OCI-LY1 (cell line): ENCODE measurements around the gene MTIF2.

Source experiments
- EZH2 ChIP-seq: fragments of 200-600 bp; sonication (generic), shearing (Covaris generic); IDR thresholded peaks from 2 replicates; pipeline ENCODE4 v1.8.0; 2017; ENCODE audit warnings: borderline replicate concordance, mixed run types, mild to moderate bottlenecking, antibody characterized with exemption, low read length, moderate library complexity, mixed read lengths
- TF ChIP-seq, protein P1 (sequence below): fragments of 200-600 bp; sonication (generic), shearing (Covaris generic); IDR thresholded peaks from 2 replicates; pipeline ENCODE4 v1.5.1; 2017; ENCODE audit warnings: mild to moderate bottlenecking, antibody characterized with exemption, low read length, moderate library complexity, mixed read lengths

DNA sequence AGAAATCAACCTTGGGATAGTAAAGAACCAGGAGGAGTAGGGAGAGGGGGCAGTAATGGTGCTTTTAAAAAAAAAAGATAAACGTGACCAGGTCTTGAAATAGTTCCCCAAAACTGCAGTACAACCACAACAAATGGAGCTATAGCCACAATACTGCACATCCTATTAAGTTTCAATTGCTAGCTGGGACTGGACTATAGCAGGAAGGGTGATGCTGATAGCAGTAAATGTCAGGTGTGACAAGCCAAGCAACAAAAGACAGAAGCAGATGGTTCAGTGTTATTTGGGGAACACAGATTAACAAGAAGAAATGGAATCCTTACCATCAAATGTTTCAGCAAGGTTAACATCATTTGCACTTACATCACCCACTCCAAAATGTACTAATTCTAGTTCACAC lies 26.4 kb downstream of the MTIF2 start:
- TF ChIP-seq, protein P1, sequence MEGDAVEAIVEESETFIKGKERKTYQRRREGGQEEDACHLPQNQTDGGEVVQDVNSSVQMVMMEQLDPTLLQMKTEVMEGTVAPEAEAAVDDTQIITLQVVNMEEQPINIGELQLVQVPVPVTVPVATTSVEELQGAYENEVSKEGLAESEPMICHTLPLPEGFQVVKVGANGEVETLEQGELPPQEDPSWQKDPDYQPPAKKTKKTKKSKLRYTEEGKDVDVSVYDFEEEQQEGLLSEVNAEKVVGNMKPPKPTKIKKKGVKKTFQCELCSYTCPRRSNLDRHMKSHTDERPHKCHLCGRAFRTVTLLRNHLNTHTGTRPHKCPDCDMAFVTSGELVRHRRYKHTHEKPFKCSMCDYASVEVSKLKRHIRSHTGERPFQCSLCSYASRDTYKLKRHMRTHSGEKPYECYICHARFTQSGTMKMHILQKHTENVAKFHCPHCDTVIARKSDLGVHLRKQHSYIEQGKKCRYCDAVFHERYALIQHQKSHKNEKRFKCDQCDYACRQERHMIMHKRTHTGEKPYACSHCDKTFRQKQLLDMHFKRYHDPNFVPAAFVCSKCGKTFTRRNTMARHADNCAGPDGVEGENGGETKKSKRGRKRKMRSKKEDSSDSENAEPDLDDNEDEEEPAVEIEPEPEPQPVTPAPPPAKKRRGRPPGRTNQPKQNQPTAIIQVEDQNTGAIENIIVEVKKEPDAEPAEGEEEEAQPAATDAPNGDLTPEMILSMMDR = no peak
- TF ChIP-seq EZH2 = no peak
